ENCODE results near the gene NLK.
"Not testable (repeated sequence)": the region's sequence is repeated elsewhere in the genome, so short reads cannot be mapped to it uniquely, and the experiment has no call there.

Gene NLK

DNA sequence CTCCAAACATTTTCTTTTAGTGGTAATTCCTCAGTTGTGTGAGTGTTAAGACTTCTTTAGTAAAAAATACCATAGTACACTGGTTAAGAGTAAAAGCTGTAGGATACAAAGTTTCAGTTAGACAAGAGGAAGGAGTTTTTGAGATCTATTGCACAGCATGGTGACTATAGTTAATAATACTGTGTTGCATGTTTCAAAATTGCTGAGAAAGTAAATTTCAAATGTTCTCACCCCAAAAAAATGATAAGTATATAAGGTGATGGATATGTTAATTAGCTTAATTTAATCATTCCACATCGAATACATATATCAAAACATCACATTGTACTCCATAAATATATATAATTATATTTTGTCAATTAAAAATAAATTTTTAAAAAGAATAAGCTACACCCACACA, 22.0 kb upstream of the NLK start:
- TF ChIP-seq, protein P1, sequence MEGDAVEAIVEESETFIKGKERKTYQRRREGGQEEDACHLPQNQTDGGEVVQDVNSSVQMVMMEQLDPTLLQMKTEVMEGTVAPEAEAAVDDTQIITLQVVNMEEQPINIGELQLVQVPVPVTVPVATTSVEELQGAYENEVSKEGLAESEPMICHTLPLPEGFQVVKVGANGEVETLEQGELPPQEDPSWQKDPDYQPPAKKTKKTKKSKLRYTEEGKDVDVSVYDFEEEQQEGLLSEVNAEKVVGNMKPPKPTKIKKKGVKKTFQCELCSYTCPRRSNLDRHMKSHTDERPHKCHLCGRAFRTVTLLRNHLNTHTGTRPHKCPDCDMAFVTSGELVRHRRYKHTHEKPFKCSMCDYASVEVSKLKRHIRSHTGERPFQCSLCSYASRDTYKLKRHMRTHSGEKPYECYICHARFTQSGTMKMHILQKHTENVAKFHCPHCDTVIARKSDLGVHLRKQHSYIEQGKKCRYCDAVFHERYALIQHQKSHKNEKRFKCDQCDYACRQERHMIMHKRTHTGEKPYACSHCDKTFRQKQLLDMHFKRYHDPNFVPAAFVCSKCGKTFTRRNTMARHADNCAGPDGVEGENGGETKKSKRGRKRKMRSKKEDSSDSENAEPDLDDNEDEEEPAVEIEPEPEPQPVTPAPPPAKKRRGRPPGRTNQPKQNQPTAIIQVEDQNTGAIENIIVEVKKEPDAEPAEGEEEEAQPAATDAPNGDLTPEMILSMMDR (IDR thresholded peaks at IDR 0.05; ENCODE audit: low read depth, low read length, missing control alignments), result no peak
- DNase-seq (ENCODE audit: low read depth), result no peak
- H3K4me3 ChIP-seq (ENCODE audit: low read depth, low read length), result no peak overlapping the region

DNA sequence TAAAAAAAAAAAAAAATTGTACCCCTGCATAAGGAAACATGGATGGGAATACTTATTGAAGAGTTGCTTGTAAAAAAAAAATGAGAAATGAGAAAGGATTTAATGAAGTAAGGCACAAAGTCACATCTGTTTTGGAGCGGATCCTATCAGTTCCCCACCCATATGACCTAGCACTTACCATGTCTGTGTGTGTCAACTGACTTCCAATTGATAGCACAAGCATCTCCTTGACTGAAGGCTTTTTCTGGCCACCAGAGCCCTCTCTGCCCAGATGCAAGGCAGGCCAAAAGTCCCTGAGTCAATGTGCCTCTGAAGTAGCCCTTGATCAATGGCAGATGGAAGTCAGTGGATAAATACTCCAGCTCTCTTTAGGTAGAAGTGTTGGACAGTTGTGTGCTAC, 13.4 kb upstream of the NLK start:
- H3K4me3 ChIP-seq (ENCODE audit: low read depth, low read length), result no peak overlapping the region

DNA sequence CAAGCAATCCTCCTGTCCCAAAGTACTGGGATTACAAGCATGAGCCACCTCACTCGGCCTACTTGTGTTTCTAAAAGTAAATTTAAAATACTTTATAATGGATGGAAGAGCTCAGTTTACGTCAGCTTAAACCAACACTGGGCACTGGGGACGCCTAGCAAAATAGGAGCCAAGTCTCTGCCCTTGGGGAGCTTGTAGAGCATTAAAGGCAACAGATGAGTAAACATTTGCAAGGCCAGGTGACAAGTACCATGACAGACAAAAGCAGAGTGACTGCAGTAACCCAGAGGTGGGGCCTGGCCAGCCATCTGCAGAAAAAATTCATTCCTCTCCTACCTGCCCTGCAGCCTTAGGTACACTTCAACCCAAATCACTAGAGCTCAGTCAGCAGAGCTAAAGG, 12.1 kb upstream of the NLK start:
- TF ChIP-seq, protein P1 (IDR thresholded peaks at IDR 0.05; ENCODE audit: low read depth, low read length, missing control alignments), result no peak
- no peak overlapping the region for H3K4me3 ChIP-seq (ENCODE audit: low read depth, low read length)
- no peak for DNase-seq (ENCODE audit: low read depth)

More for the DNA sequence above, 13.4 kb upstream of the NLK start:
- TF ChIP-seq, protein P1 (IDR thresholded peaks at IDR 0.05; ENCODE audit: low read depth, low read length, missing control alignments), result no peak
- no peak for DNase-seq (ENCODE audit: low read depth)

DNA sequence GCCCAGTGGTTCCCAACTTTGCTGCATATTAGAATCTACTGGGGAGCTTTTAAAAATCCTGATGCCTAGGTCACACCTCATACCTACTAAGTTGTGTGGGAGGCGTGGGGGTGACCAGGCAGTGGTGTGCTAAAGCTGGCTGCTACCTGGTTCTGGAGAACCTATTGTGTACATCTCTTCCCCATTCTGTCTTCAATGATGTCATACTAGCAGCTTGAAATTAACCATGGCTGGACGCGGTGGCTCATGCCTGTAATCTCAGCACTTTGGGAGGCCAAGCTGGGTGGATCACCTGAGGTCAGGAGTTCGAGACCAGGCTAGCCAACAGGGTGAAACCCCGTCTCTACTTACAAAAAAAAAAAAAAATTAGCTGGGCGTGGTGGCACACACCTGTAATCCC, 11.3 kb upstream of the NLK start:
- TF ChIP-seq, protein P1 (IDR thresholded peaks at IDR 0.05; ENCODE audit: low read depth, low read length, missing control alignments), result no peak
- no peak for DNase-seq (ENCODE audit: low read depth)
- H3K4me3 ChIP-seq (ENCODE audit: low read depth, low read length), result no peak overlapping the region

DNA sequence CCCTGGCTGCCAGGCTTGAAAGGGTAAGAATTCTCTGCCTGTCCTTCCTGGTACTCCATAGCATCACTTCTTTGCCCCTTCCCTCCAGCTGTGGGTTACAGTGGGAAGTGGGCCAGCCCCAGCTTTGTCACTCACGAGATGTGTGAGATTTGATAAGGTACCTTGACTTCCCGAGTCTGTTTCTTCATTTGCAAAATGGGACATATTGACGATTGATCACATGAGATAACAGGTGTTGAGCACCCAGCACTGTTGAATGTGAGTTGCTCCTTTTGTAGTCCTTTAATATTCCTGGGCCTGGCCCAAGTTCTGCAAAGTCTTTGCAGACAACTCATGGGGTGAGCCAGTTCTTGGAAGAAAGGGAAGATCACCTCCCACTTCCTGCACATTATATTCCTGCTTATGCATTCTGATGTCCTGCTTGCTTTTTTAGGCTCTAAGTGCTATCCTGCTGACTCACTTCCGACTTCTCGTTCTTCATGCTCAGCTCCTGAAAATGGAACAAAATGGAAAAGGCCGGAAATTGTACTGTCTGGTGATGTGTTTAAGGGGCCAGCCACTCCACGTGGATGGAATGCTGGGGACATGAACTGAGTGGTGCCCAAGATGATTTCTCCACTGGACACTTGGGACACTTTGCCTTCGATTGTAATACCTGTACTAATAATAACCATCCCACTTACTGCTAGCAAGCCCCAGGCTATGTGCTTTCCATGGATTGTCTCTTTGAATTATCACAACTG, 8.3 kb upstream of the NLK start:
- no peak overlapping the region for H3K4me3 ChIP-seq (ENCODE audit: low read depth, low read length)
- DNase-seq (ENCODE audit: low read depth), result no peak
- TF ChIP-seq, protein P1 (IDR thresholded peaks at IDR 0.05; ENCODE audit: low read depth, low read length, missing control alignments), result no peak

DNA sequence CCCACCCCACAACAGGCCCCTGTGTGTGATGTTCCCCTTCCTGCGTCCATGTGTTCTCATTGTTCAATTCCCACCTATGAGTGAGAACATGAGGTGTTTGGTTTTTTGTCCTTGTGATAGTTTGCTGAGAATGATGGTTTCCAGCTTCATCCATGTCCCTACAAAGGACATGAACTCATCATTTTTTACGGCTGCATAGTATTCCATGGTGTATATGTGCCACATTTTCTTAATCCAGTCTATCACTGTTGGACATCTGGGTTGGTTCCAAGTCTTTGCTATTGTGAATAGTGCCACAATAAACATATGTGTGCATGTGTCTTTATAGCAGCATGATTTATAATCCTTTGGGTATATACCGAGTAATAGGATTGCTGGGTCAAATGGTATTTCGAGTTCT, 7.0 kb upstream of the NLK start:
- DNase-seq (ENCODE audit: low read depth); H3K4me3 ChIP-seq (ENCODE audit: low read depth, low read length): not testable (repeated sequence)

DNA sequence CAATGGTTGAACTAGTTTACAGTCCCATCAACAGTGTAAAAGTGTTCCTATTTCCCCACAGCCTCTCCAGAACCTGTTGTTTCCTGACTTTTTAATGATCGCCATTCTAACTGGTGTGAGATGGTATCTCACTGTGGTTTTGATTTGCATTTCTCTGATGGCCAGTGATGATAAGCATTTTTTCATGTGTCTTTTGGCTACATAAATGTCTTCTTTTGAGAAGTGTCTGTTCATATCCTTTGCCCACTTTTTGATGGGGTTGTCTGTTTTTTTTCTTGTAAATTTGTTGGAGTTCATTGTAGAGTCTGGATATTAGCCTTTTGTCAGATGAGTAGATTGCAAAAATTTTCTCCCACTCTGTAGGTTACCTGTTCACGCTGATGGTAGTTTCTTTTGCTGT, 6.6 kb upstream of the NLK start:
- H3K4me3 ChIP-seq (ENCODE audit: low read depth, low read length); DNase-seq (ENCODE audit: low read depth): not testable (repeated sequence)

DNA sequence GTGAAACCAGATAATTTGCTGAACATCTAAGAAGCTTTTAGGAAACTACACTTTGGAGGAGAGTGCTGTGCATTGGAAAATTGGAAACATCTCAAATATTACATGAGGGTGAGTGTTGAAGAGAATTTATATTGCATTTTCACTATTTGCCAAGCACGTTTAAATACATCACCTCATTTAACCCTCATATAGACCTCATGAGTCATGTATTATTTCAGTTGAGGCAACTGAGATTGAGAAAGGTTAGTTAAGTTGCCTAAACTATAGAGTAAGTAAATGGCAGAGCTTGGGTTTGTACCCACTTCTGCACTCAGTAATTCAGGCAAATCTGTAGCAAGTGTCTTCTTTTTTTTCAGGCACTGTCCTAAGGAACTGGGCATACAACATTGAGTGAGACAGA, 3.7 kb upstream of the NLK start:
- no peak overlapping the region for H3K4me3 ChIP-seq (ENCODE audit: low read depth, low read length)
- no peak for DNase-seq (ENCODE audit: low read depth)
- TF ChIP-seq, protein P1 (IDR thresholded peaks at IDR 0.05; ENCODE audit: low read depth, low read length, missing control alignments), result no peak

Measured in GM12864 (cell line).